ENCODE results near the gene ZNF547. TPM values are rescaled to one million over a fixed set of nuclear protein-coding genes. Genes with fewer than 3 reads are reported as not detected.

ZNF547 gene
- 4.0 TPM for total RNA-seq
- long read RNA-seq, partial matches to known transcripts = 0 of 2 reads
- long read RNA-seq, other reads (novel, unspliced or antisense) = 0 of 2 reads

DNA sequence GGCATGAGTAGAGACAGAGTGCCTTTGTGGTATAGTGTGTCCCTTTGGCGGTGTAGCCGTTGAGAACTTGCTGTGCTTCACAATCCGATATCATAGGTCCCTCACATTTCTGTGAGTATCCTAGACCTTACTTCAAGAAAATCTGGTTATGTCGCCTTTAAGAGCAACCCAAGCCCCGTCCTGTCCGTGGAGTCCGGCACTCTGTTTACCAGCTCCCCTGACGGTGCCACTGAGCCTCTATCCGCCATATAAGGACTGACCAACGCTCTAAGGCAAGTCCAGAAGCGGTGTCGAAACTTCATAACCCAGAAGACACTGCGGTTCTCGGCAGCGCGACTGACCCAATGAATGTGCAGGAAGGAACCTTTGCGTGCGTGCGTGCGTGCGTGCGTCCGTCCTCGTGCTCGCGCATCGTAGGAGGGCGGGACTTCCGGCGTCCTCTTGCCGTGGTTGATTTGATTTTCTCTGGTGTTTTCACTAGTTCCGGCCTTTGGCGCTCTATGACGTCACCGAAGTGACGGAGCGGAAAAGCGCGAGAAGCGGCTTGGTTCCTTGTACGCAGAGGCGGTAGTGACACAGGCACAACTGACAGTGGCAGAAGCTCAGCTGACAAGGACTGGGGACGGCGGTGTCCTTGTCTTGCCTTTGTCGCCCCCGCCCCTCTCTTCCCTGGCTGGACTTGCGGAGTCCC is at the start of gene ZNF547, which contains the start of gene TRAPPC2B:
ZNF547 (plus strand) TSS at position 555 of the 691 bp plus-strand sequence. CDS start 5,005 bp downstream, outside the sequence.
TRAPPC2B (plus strand) TSS at position 555 of the 691 bp plus-strand sequence. CDS start 1,283 bp downstream, outside the sequence.
- intact Hi-C loops (cut with DNase I) = loop anchor here (1.0 to 5.0 kb wide), 3 partner anchors 26 to 83 kb away; partner anchors contain the start of genes ZNF460, ZNF543 and ZNF548
- DNase-seq (ENCODE audit: low spot score) = peak; percentile 99

DNA sequence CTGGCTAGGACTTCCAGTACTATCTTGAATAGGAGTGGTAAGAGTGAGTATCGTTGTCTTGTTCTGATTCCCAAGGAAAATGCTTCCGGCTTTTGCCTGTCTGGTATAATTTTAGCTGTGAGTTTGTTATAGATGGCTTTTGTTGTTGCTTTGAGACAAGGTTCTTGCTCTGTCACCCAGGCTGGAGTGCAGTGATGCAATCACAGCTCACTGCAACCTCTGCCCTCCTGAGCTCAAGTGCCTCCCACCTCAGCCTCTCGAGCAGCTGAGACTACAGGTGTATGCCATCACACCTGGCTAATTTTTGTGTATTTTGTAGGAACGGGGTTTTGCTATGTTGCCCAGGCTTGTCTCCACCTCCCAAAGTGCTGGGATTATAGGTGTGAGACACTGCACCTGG is 49.2 kb upstream of the ZNF547 start:
- intact Hi-C loops (cut with DNase I) = no loop called here
- DNase-seq (ENCODE audit: low spot score) = no peak

DNA sequence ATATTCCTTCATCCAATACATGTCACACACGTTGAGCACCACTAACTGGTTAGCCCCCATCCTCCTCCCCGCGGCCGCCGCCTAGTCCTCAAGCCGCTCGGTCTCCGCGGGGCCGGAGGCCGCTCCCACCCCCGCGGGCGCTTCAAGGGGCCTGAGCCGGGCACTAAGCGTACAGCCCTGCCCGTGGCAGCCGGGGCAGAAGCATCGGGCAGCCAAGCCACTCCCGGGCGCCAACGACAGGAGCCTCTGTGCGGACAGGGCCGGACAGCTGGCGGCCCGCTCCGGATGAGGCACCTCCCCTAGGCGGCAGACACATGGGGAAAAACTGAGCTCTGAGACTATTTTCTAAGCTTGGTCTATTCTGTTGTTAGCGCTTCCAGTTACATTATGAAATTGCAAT is 45.8 kb upstream of the ZNF547 start:
- intact Hi-C loops (cut with DNase I) = no loop called here
- DNase-seq (ENCODE audit: low spot score) = no peak

DNA sequence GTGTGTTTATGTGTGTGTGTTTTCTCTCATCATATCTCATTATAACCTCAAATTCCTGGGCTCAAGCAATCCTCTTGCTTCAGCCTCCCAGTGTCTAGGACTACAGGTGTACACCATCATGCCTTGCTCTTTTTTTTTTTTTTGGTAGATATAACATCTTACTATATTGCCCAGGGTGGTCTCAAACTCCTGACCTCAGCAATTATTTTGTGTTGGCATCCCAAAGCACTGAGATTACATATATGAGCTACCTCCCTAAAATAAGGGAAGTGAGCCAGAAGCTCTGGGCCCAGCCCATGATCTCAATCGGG is 43.5 kb upstream of the ZNF547 start:
- intact Hi-C loops (cut with DNase I) = loop anchor here (5.0 kb wide), 1 partner anchor 42 kb away; the partner anchor contains the start of genes TRAPPC2B and ZNF547
- no peak for DNase-seq (ENCODE audit: low spot score)

DNA sequence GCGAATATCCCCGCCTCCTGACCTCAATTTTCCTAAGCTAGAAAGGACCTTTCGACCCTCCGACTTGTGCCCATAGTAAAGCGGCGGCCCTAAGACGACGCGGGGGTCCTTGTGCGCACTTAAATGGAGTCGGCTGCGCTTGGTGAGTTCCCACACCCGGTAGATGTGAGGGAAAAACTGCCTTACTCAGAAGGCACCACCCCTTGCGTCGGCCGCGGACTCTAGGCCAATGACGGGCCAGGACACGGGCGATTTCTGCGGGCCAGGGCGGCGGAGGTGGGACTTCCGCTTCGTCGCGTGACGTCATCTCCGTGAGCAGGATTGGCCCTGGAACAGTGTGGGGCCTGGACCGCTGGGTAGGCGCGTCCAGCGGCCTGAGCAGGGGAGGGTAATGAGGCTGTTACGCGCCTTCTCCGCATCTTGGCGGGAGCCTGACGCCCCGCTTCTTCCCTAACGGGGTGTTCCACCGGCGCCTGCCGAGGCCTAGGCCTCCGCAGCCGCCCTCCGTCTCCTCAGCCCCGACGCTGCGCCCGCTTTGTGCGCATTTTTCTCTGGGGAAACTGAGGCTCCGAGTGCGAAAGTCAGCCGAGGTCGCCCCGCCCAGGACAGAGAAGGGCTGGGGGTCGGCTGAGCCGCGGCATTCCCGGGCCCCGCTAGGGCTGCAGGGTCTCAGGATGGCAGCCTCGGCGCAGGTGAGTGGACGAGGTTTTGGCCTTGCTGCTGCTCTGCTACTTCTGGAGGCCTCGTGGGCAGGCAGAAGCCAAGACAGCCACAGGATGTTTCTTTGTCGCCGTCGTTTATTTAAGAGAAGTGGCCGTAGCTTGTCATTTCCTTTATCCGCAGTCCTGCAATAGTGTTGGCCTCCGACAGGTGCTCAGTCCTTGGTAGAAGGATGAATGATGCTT is 42.9 kb upstream of the ZNF547 start, which contains the start of gene ZNF543:
ZNF543 (plus strand) TSS at position 293 of the 905 bp plus-strand sequence; CDS start at position 675, 382 bp downstream.
- DNase-seq (ENCODE audit: low spot score) = peak; percentile 97
- intact Hi-C loops (cut with DNase I) = loop anchor here (5.0 kb wide), 1 partner anchor 42 kb away; the partner anchor contains the start of genes TRAPPC2B and ZNF547

DNA sequence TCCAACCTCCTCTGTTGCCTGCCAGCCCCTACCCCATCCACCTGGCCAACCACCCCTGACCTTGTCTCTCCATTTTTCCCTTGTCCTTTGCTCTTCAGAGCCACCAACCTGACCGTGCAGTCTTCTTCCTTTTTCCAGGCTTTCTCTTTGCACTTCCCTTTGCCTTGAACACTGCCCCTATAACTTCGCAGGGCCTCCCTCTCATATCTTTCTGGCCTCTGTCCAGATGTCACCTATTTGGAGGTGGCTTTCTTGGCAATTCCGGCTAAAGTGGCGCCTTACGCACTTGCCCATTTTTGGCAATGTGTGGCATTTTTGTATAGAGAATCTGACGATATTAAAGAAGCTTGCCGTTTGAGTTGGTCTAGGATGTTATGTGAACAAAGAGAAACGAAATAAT is 42.2 kb upstream of the ZNF547 start:
- DNase-seq (ENCODE audit: low spot score) = no peak
- intact Hi-C loops (cut with DNase I) = loop anchor here (5.0 kb wide), 1 partner anchor 41 kb away; the partner anchor contains the start of genes TRAPPC2B and ZNF547

DNA sequence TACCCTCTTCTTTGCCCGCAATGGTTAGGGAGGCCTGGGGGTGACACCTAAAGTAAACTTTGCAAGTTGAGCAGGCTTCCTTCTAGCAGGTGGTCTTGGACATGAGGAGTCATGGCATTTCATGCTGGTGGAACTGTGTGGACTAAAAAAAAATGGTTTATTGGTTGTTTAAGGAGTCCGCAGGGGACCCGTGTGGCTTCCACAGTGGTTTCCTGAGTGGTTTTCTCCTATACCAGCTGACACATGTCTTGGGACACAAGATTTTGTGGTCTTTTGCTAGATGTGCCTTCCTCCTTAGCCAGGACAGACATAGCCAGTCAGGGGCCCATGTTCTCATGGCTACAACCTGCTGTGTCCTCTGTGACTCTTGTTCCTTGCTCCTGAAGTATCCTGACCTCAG is 41.6 kb upstream of the ZNF547 start:
- intact Hi-C loops (cut with DNase I) = loop anchor here (5.0 kb wide), 1 partner anchor 41 kb away; the partner anchor contains the start of genes TRAPPC2B and ZNF547
- no peak for DNase-seq (ENCODE audit: low spot score)

DNA sequence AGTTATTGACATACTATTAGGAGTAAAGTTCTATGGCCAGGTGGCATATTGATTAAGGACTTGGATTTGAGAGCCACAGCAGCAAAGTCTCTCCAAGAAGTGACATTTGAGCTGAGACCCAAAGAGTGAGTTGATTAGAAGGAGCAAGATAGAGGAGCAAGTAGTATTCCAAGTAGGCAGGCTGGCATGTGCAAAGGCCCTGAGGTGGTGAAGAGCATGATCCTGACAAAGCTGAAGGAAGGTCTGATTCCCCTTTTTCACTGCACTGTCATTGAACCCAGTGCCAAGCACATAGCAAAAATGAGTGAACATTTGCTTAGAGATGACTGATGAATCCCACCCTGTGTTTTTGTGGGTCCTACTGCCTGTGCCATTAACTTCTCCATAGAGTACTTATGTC is 38.4 kb upstream of the ZNF547 start:
- intact Hi-C loops (cut with DNase I) = loop anchor here (5.0 kb wide), 1 partner anchor 37 kb away; the partner anchor contains the start of genes TRAPPC2B and ZNF547
- no peak for DNase-seq (ENCODE audit: low spot score)

DNA sequence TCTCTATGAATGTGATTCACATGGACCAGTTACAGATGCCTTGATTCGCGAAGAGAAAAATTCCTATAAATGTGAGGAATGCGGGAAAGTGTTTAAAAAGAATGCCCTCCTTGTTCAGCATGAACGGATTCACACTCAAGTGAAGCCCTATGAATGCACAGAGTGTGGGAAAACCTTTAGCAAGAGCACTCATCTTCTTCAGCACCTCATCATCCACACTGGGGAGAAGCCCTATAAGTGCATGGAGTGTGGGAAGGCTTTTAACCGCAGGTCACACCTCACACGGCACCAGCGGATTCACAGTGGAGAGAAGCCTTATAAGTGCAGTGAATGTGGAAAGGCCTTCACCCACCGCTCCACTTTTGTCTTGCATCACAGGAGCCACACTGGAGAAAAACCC is 35.4 kb upstream of the ZNF547 start:
- intact Hi-C loops (cut with DNase I) = no loop called here

DNA sequence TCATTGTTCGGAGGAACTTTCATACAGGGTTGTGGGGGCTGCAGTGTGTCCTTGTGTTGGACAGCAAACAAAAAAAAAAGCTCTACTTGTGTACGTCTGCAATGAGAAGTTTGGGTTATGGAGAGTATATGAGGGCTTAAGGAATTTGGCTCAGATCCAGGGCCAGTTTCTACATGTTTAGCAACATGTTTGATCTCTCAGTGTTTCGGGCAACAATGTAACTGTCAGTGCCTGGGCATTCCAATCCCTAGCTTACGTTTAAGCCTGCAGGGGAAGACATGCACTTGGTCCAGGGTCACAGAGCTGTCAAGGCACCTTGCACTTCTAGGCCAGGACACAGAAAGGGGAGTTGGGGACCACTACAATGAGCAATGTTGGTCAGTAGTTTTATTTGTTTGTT is 29.2 kb upstream of the ZNF547 start:
- DNase-seq (ENCODE audit: low spot score) = no peak
- intact Hi-C loops (cut with DNase I) = no loop called here

More for the DNA sequence above, 35.4 kb upstream of the ZNF547 start:
- no peak for DNase-seq (ENCODE audit: low spot score)

DNA sequence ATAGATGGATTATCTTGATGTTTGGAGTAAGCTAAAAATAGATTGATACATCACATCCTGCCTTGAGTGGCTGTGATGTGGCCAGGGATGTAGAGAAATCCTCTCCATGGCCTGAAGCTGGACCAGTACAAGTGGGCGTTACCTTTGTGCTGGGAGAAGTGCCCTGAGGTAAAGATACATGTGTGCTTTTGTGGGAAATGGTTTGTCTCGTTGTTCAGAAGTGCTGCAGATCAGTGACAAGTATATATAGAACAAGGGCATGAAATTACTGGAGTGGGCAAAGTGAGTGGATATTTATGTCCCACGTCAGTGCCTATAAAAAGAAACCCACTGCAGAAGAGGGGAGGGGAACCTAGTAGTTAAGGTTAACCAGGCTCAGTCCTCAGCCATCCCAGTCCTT is 24.5 kb upstream of the ZNF547 start:
- intact Hi-C loops (cut with DNase I) = no loop called here
- DNase-seq (ENCODE audit: low spot score) = no peak

DNA sequence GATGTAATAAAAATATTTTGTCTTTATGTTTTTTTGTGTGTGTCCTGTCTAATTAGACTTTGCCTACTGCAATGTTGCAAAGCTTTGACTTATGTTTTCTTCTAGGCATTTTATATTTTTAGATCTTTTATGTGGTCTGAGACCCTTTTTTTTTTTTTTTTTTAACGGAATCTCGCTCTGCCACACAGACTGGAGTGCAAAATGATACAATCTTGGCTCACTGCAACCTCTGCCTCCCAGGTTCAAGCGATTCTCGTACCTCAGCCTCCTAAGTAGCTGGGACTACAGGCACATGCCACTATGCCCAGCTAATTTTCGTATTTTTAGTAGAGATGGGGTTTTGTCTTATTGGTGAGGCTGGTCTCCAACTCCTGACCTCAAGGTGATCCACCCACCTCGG is 20.8 kb upstream of the ZNF547 start:
- no peak for DNase-seq (ENCODE audit: low spot score)
- intact Hi-C loops (cut with DNase I) = no loop called here

DNA sequence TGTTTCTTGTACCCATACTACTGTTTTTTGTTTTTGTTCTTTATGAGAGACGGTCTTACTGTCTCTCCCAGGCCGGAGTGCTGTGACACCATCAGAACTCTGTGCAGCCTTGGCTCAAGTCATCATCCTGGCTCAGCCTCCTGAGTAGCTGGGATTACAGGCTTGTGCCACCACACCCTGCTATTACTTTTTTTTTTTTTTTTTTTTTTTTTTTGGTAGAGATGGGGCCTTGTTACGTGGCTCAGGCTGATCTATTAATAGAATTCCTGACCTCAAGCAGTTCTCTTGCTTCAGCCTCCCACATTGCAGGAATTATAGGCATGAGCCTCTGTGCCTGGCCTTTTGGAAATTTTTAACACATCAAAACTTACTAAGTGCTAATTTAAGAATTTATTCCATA is 15.2 kb upstream of the ZNF547 start:
- no peak for DNase-seq (ENCODE audit: low spot score)
- intact Hi-C loops (cut with DNase I) = no loop called here

DNA sequence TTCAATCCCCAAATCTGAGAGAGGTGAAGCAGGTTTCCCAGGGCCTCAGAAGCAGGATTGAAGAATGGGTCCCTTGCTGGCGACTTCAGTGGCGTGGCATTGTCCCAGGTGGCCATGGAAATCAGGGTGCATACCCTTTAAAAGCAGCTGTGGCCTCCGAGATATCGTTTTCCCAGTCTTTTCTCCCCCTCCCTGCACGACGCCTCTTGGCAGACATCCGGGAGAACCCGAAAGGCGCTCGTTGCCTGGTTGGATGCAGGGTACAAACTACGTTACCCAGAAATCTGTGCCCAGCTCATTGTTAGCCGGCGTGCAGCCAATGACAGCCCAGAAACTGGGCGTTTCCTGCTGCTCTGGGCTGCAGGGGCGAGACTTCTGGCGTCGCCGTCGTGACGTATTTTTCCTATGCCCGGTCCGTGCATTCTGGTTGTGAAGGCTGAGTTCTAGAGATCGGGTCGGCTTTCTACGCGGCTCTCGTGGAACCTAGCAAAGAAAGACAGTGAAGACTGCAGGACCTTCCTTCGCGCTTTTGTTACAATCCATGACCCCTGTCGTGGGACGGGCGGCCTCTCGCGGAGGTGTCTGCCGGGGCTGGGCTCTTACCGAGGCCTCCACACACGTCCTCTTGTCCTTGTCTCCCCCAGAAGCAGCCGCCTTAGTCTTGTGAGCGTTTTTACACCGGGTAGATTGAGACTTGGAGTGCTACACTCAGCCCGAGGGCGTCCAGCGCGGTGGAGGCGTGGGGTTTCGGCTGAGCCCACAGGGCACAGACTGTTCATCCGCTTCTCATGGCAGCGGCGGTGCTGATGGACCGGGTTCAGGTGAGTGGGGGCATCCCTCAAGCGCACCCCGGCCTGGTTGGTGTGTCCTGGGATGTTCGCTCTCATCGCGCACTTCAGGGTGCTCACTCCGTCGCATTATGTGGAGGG is 12.2 kb upstream of the ZNF547 start, which contains the start of gene ZNF304:
ZNF304 (plus strand) TSS at position 395 of the 929 bp plus-strand sequence; CDS start at position 789, 394 bp downstream.
- peak; percentile 96 for DNase-seq (ENCODE audit: low spot score)
- intact Hi-C loops (cut with DNase I) = loop anchor here (2.0 to 5.0 kb wide), 2 partner anchors 41 to 70 kb away; partner anchors contain the start of gene ZNF460

DNA sequence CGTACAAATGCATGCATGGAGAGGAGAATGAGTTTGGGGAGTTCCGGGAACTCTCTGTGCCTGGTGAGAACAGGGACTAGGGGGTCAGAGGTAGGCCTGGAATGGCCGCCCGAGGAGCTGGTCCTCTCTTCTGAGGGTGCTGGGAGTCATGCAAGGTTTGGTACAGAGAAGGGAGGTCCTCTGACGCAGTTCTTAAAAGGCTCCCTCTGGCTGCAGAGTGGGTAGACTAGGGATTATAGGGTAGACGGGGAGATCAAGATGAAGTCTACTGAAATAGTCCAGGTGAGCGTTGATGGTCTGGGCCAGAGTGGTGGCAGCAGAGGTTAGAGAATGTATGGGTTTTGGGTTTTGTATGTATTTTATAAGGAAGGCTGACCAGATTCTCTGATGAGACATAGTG is 11.5 kb upstream of the ZNF547 start:
- DNase-seq (ENCODE audit: low spot score) = no peak
- intact Hi-C loops (cut with DNase I) = loop anchor here (2.0 to 5.0 kb wide), 2 partner anchors 40 to 71 kb away; partner anchors contain the start of gene ZNF460

DNA sequence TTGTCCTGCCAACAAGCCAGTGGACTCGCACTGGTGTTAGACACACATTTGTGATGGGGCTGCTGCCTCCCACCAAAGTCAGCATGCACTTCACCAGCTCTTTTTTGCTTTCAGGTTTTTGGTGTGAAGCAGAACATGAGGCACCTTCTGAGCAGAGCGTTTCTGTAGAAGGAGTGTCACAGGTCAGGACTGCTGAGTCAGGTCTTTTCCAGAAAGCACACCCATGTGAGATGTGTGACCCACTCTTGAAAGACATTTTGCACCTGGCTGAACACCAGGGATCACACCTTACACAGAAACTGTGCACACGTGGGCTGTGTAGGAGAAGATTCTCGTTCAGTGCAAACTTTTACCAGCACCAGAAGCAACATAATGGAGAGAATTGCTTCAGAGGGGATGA is 7.4 kb upstream of the ZNF547 start:
- no peak for DNase-seq (ENCODE audit: low spot score)
- intact Hi-C loops (cut with DNase I) = no loop called here

DNA sequence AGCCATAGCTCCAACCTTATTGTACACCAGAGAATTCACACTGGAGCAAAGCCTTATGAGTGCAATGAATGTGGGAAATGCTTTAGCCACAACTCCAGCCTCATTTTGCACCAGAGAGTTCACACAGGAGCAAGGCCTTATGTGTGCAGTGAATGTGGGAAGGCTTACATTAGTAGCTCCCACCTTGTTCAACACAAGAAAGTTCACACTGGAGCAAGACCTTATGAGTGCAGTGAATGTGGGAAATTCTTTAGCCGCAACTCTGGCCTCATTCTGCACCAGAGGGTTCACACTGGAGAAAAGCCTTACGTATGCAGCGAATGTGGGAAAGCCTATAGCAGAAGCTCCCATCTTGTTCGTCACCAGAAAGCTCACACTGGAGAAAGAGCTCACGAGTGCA is 5.9 kb upstream of the ZNF547 start:
- intact Hi-C loops (cut with DNase I) = no loop called here
- DNase-seq (ENCODE audit: low spot score) = no peak

DNA sequence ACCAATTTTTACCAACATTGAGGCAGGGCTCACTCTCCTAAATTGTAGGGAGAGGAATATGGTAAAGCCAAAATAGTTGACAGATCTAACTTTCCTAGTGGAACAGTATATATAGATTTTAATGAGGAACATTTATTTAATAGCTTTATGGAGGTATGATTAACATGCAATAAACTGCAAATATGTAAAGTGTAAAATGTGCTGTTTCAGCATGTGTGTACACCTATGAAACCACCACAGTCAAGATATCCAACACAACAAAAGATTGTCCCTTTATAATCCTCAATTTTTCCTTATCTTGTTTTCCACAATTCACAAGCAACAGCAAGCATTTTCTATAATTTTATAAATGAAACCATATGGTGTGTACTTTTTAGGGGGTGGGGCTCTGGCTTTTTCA is 4.1 kb upstream of the ZNF547 start:
- intact Hi-C loops (cut with DNase I) = no loop called here
- DNase-seq (ENCODE audit: low spot score) = no peak

DNA sequence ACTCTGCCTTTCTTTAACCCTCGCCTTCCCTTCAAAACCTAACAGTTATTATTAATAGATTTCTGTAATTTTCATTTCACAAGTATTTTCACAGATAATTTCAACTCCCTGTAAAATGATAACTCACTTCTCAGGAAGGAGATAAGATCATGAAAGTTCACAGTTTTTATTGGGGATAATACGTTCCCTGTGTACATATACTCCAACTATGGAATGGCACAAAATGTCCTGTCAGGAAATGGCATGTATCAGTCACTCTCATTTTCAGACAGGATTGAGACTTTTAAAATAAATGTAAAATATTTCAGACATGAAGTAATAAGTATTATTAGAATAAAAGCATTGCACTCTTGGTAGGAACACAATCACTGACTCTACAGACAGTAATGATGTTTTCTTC is 932 bp upstream of the ZNF547 start:
- intact Hi-C loops (cut with DNase I) = loop anchor here (2.0 to 5.0 kb wide), 2 partner anchors 26 to 40 kb away; partner anchors contain the start of genes ZNF543 and ZNF548
- DNase-seq (ENCODE audit: low spot score) = no peak

Measured in cardiac septum (tissue), 1 donor.